Measurements from ENCODE around the gene MAP6D1.

Gene MAP6D1

GRCh38 chr3:183766745-183767606, 58.4 kb downstream of the MAP6D1 start (continued):
- TF ChIP-seq ZSCAN18 (tag by site-specific recombination; IDR thresholded peaks at IDR 0.05) (no peak), KLF8 (tag by site-specific recombination; IDR thresholded peaks at IDR 0.05) (no peak), ZNF223 (tag by site-specific recombination; IDR thresholded peaks at IDR 0.05) (no peak), ZNF132 (tag by site-specific recombination; IDR thresholded peaks at IDR 0.05; ENCODE audit: borderline replicate concordance) (no peak), KLF10 (tag by site-specific recombination; IDR thresholded peaks at IDR 0.05) (no peak), ZNF677 (tag by site-specific recombination; IDR thresholded peaks at IDR 0.05) (no peak), ZNF776 (tag by site-specific recombination; IDR thresholded peaks at IDR 0.05; ENCODE audit: borderline replicate concordance) (no peak), ZNF768 (tag by site-specific recombination; IDR thresholded peaks at IDR 0.05) (no peak), ZNF26 (tag by site-specific recombination; IDR thresholded peaks at IDR 0.05) (no peak), ZNF140 (tag by site-specific recombination; IDR thresholded peaks at IDR 0.05) (no peak), ZNF548 (tag by site-specific recombination; IDR thresholded peaks at IDR 0.05) (no peak), INSM2 (tag by site-specific recombination; IDR thresholded peaks at IDR 0.05) (no peak), ZNF335 (tag by site-specific recombination; conservative IDR thresholded peaks at IDR 0.05) (0 out of 2 replicates have a peak, but pooled peaks have one; percentile 19), ZNF645 (tag by site-specific recombination; IDR thresholded peaks at IDR 0.05) (no peak), ZNF792 (tag by site-specific recombination; IDR thresholded peaks at IDR 0.05) (no peak), ZNF747 (tag by site-specific recombination; IDR thresholded peaks at IDR 0.05) (no peak), SCRT1 (tag by site-specific recombination; IDR thresholded peaks at IDR 0.05; ENCODE audit: borderline replicate concordance) (no peak), ZNF660 (tag by site-specific recombination; IDR thresholded peaks at IDR 0.05) (peak; percentile 84; the same call in 1 of the 2 replicates), YY2 (tag by site-specific recombination; IDR thresholded peaks at IDR 0.05) (no peak), SETDB1 (IDR thresholded peaks at IDR 0.05; ENCODE audit: insufficient read length, low read length) (no peak), ZNF416 (tag by site-specific recombination; IDR thresholded peaks at IDR 0.05) (no peak), PRDM4 (tag by site-specific recombination; IDR thresholded peaks at IDR 0.05) (no peak), SP3 (tag by site-specific recombination; IDR thresholded peaks at IDR 0.05) (no peak), HOXD13 (CRISPR knock-in tag; IDR thresholded peaks at IDR 0.05; ENCODE audit: borderline replicate concordance) (no peak), ZNF280D (tag by site-specific recombination; IDR thresholded peaks at IDR 0.05) (no peak), ZNF521 (tag by site-specific recombination; IDR thresholded peaks at IDR 0.05) (no peak), ZNF391 (tag by site-specific recombination; IDR thresholded peaks at IDR 0.05; ENCODE audit: borderline replicate concordance, low read depth) (no peak), ZNF549 (tag by site-specific recombination; IDR thresholded peaks at IDR 0.05) (no peak), ZNF555 (tag by site-specific recombination; conservative IDR thresholded peaks at IDR 0.05) (no peak)

Data from HEK293 (cell line).